Uterus (tissue), 4 donors: ENCODE measurements around the gene OR2AK2. TPM values are rescaled to one million over a fixed set of nuclear protein-coding genes. Genes with fewer than 3 reads are reported as not detected.

ENCODE experiments used
- DNase-seq, 2 donors: peaks; one replicate each; pipeline ENCODE4 v3.0.0-alpha.2; 2019 to 2020
- H3K27ac ChIP-seq, 2 donors: fragments of 200-600 bp; sonication (generic); 1 replicate in 1 of 2; 2 replicates in 1 of 2; pipeline ENCODE4 v1.5.1; 2016 to 2018
- H3K27me3 ChIP-seq, 2 donors: fragments of 200-600 bp; sonication (generic); one replicate each; pipeline ENCODE4 v1.5.1; 2018 to 2019; ENCODE audit warnings: control low read depth in 1 of 2
- H3K36me3 ChIP-seq, 2 donors: fragments of 200-600 bp; sonication (generic); one replicate each; pipeline ENCODE4 v1.5.1; 2019; ENCODE audit warnings: control low read depth in 1 of 2
- H3K4me1 ChIP-seq, 2 donors: fragments of 200-600 bp; sonication (generic); one replicate each; pipeline ENCODE4 v1.5.1; 2018 to 2019; ENCODE audit warnings: control low read depth in 1 of 2
- H3K4me3 ChIP-seq, 2 donors: fragments of 200-600 bp; sonication (generic); 1 replicate in 1 of 2; 2 replicates in 1 of 2; pipeline ENCODE4 v1.5.1; 2018 to 2019; ENCODE audit warnings: mild to moderate bottlenecking in 1 of 2
- H3K9me3 ChIP-seq, 2 donors: fragments of 200-600 bp; sonication (generic); one replicate each; pipeline ENCODE4 v1.5.1; 2019; ENCODE audit warnings: control low read depth in 1 of 2
- POLR2A ChIP-seq, 2 donors: fragments of 450-650 bp; IDR thresholded peaks; one replicate each; pipeline ENCODE4 v1.6.1; 2016; ENCODE audit warnings: antibody characterized with exemption in 2 of 2, mild to moderate bottlenecking in 1 of 2, moderate library complexity in 1 of 2
- intact Hi-C: fragments of 100-400 bp; cut with DNase I; formaldehyde crosslinking; loops from one replicate; pipeline ENCODE4 v1.15.1; 2023; ENCODE audit warnings: low total_unique reads
- total RNA-seq, 4 donors: library from RNA; depleted of rRNA in 3 of 4; stranded (reverse); fragments of >200 nt in 3 of 4; gene quantifications; one replicate each; pipeline versions ENCODE4 v1.1.0 to v1.2.4, GENCODE V29; 2014 to 2023
- TF ChIP-seq, protein P1 (sequence below), 4 experiments: fragments of 200-600 bp in 2 of 4; fragments of 450-650 bp in 2 of 4; sonication (generic) in 2 of 4; IDR thresholded peaks; one replicate each; pipeline ENCODE4 v1.5.1; 2016 to 2019; ENCODE audit warnings: antibody characterized with exemption in 4 of 4, mild to moderate bottlenecking in 2 of 4, moderate library complexity in 1 of 4
- donor health status: DM: yes; HTN: yes; CAD: no.

OR2AK2 gene, protein sequence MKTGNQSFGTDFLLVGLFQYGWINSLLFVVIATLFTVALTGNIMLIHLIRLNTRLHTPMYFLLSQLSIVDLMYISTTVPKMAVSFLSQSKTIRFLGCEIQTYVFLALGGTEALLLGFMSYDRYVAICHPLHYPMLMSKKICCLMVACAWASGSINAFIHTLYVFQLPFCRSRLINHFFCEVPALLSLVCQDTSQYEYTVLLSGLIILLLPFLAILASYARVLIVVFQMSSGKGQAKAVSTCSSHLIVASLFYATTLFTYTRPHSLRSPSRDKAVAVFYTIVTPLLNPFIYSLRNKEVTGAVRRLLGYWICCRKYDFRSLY
- total RNA-seq = not detected

DNA sequence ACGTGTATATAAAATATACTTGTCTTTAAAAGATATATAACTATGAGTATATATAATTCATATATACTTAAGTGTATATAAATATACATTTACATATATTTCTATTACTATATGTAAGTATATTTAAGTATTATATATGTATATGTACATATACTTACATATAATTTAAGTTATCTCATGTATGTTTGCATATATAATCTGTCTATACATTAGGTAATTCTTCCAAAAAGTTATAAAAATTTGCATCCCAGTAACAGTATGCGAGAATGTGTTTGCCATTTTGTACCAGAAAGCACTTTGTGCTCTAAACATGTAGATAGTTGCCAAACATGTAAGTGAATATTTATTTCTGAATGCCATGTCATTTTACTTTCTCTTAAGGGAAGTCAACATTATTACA is at the start of gene OR2AK2:
Gene OR2AK2, plus strand, starts transcription at position 301 of the 400 bp plus-strand sequence. CDS start 144 bp downstream, outside the sequence.
- Histone ChIP-seq H3K4me1 (no peaks in the 10 kb centered on the region), H3K36me3 (no peaks in the 10 kb centered on the region), H3K27me3 (no peaks in the 10 kb centered on the region), H3K4me3 (no peak within 1 kb of the TSS), H3K27ac (no peak within 1 kb of the TSS), H3K9me3 (no peaks in the 10 kb centered on the region)
- DNase-seq = no peak
- intact Hi-C loops = no loop called here
- TF ChIP-seq, protein P1, sequence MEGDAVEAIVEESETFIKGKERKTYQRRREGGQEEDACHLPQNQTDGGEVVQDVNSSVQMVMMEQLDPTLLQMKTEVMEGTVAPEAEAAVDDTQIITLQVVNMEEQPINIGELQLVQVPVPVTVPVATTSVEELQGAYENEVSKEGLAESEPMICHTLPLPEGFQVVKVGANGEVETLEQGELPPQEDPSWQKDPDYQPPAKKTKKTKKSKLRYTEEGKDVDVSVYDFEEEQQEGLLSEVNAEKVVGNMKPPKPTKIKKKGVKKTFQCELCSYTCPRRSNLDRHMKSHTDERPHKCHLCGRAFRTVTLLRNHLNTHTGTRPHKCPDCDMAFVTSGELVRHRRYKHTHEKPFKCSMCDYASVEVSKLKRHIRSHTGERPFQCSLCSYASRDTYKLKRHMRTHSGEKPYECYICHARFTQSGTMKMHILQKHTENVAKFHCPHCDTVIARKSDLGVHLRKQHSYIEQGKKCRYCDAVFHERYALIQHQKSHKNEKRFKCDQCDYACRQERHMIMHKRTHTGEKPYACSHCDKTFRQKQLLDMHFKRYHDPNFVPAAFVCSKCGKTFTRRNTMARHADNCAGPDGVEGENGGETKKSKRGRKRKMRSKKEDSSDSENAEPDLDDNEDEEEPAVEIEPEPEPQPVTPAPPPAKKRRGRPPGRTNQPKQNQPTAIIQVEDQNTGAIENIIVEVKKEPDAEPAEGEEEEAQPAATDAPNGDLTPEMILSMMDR (IDR thresholded peaks at IDR 0.05) = no peak
- no peak for TF ChIP-seq POLR2A (IDR thresholded peaks at IDR 0.05)

DNA sequence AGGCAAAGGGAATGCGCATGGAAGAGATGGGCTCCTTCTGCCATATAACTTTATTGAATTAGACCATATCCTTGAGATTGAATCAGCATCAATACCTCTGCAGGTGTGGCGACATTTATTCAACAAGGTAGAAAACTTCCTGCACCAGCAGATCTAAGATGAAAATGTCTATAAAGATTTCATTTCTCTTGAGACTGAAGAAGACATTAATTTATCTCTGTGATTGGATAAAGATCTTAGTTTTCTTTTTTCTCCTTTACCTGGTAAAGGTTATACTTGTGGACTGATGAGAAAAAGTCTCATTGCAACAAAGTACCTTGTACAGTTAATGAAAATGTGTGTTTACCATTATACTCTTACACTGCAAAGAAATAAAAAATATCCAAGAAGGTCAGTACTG is 45.1 kb upstream of the OR2AK2 start, which contains the start of gene OR2T8:
Gene OR2T8, plus strand, starts transcription at position 301 of the 400 bp plus-strand sequence. CDS start 766 bp downstream, outside the sequence.
- no peak for DNase-seq
- Histone ChIP-seq H3K27me3 (no peaks in the 10 kb centered on the region), H3K27ac (no peak within 1 kb of the TSS), H3K36me3 (no peaks in the 10 kb centered on the region), H3K9me3 (no peaks in the 10 kb centered on the region), H3K4me1 (no peaks in the 10 kb centered on the region), H3K4me3 (no peak within 1 kb of the TSS)
- intact Hi-C loops = no loop called here
- TF ChIP-seq, protein P1 (IDR thresholded peaks at IDR 0.05) = no peak
- TF ChIP-seq POLR2A (IDR thresholded peaks at IDR 0.05) = no peak

DNA sequence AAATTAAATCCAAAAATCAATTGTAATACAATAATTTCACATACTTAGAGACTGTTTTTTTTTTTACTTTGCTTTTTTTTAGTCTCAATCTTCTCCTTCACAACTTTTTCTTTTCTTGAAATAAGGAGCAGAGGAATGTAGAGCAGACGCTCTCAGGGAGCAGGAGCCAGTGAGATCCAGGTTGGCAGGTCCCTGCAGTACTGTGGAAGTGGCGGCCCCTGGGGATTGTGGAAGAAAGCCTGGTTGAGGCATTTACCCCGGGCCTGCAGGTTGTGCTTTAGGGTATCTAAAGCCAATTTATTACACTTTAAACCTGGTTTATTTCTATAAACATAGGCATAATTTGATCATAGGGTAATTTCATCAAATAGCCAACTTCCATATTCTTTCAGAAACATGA is 41.1 kb upstream of the OR2AK2 start:
- no peaks in the 10 kb centered on the region for H3K9me3 ChIP-seq
- no peaks in the 10 kb centered on the region for H3K36me3 ChIP-seq
- no peak for DNase-seq
- H3K27me3 ChIP-seq = no peaks in the 10 kb centered on the region
- no peak overlapping the region for H3K27ac ChIP-seq
- no peak overlapping the region for H3K4me3 ChIP-seq
- no peaks in the 10 kb centered on the region for H3K4me1 ChIP-seq
- intact Hi-C loops = no loop called here
- TF ChIP-seq, protein P1 (IDR thresholded peaks at IDR 0.05) = no peak
- TF ChIP-seq POLR2A (IDR thresholded peaks at IDR 0.05) = no peak

DNA sequence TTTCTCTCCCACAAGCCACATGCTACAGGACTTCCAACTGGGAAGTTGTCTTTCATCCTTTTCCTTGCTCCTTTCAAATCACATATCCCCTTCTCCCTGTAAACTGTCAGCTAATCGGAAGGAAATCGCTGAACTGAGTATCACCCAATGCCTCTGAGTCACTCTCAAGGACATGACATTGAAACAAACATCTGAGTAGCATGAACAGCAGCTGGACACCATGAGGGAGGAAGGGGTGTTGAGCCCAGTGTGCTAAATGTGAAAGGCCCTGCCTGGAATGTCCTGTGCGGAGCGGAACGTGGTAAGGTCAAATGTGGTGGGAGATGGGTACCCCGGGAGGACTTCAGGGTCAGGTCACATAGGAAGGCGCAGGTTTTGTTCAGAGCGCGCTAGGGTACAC is 40.2 kb upstream of the OR2AK2 start, which contains the start of gene OR2AJ1:
Gene OR2AJ1, plus strand, starts transcription at position 22 of the 400 bp plus-strand sequence. CDS start 8,880 bp downstream, outside the sequence.
- no peaks in the 10 kb centered on the region for H3K9me3 ChIP-seq
- no peaks in the 10 kb centered on the region for H3K27me3 ChIP-seq
- H3K36me3 ChIP-seq = no peaks in the 10 kb centered on the region
- H3K27ac ChIP-seq = no peak within 1 kb of the TSS
- TF ChIP-seq, protein P1 (IDR thresholded peaks at IDR 0.05) = no peak
- no peak for TF ChIP-seq POLR2A (IDR thresholded peaks at IDR 0.05)
- intact Hi-C loops = no loop called here
- no peak within 1 kb of the TSS for H3K4me3 ChIP-seq
- no peaks in the 10 kb centered on the region for H3K4me1 ChIP-seq
- no peak for DNase-seq

DNA sequence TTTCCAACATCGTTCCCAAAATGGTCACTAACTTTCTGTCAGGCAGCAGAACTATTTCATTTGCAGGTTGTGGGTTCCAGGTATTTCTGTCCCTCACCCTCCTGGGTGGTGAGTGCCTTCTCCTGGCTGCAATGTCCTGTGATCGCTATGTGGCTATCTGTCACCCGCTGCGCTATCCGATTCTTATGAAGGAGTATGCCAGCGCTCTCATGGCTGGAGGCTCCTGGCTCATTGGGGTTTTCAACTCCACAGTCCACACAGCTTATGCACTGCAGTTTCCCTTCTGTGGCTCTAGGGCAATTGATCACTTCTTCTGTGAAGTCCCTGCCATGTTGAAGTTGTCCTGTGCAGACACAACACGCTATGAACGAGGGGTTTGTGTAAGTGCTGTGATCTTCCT is 31.0 kb upstream of the OR2AK2 start:
- Histone ChIP-seq H3K36me3 (no peaks in the 10 kb centered on the region), H3K27me3 (no peaks in the 10 kb centered on the region), H3K9me3 (no peaks in the 10 kb centered on the region), H3K27ac (no peak overlapping the region), H3K4me1 (no peaks in the 10 kb centered on the region), H3K4me3 (no peak overlapping the region)
- intact Hi-C loops = no loop called here
- TF ChIP-seq, protein P1 (IDR thresholded peaks at IDR 0.05) = no peak
- no peak for TF ChIP-seq POLR2A (IDR thresholded peaks at IDR 0.05)
- no peak for DNase-seq
